GM12878 (cell line): ENCODE results near the gene PAPSS2. TPM values are rescaled to one million over a fixed set of nuclear protein-coding genes. Genes with fewer than 3 reads are reported as not detected.

ENCODE experiments used
- ATAC-seq: fragments of 200-7000 bp; cut with Tn5 transposase; 3 replicates; pipeline ENCODE4 v1.9.1; 2020; ENCODE audit warnings: mild to moderate bottlenecking, moderate library complexity
- BruUV-seq: library from RNA; stranded (reverse); fragments of 400-500 nt; replicated peaks from 2 replicates; lab custom pipeline; 2021; lab: Mats Ljungman, UMichigan
- CTCF ChIA-PET: fragments of 300-600 bp; sonication (Branson Sonifier 250); formaldehyde crosslinking; extraction: SDS; loops from one replicate; lab custom pipeline; 2021; ENCODE audit warnings: inconsistent platforms; lab: Yijun Ruan, JAX
- POLR2A ChIA-PET: fragments of 350-600 bp; formaldehyde crosslinking; extraction: SDS; loops from one replicate; lab custom pipeline; 2021; ENCODE audit warnings: inconsistent platforms; lab: Charles Lee
- RAD21 ChIA-PET: fragments of 300-600 bp; sonication (Branson Sonifier 250); formaldehyde crosslinking; loops from one replicate; lab custom pipeline; 2023; ENCODE audit warnings: antibody characterized with exemption; ENCODE audit not compliant: unreplicated experiment; lab: Charles Lee
- SMC1A ChIA-PET: fragments of 300-600 bp; sonication (Branson Sonifier 250); formaldehyde crosslinking; loops from one replicate; lab custom pipeline; 2023; ENCODE audit not compliant: unreplicated experiment, uncharacterized antibody; lab: Charles Lee
- DNase-seq: peaks from one replicate; pipeline ENCODE4 v3.0.0-alpha.2; 2011; ENCODE audit warnings: low read depth, low spot score
- FAIRE-seq: peaks from 3 replicates; lab custom pipeline; 2011; peaks lifted over from hg19 to GRCh38; lab: Jason Lieb, UNC
- H2AFZ ChIP-seq: 2 replicates; pipeline ENCODE4 v1.6.0; 2011; ENCODE audit warnings: low read depth, low read length, control low read depth; ENCODE audit not compliant: control insufficient read depth
- H3K27ac ChIP-seq: 2 replicates; pipeline ENCODE4 v1.5.1; 2011; ENCODE audit warnings: control low read depth; ENCODE audit not compliant: control insufficient read depth, insufficient read depth
- H3K27me3 ChIP-seq, 2 experiments: replicated peaks in 1 of 2; 2 replicates each; pipeline versions ENCODE4 v1.6.0 to v1.6.1; 2011; ENCODE audit warnings: low read length in 1 of 2; ENCODE audit not compliant: control insufficient read depth in 2 of 2, insufficient read depth in 2 of 2
- H3K36me3 ChIP-seq, 2 experiments: 2 replicates each; pipeline ENCODE4 v1.5.1; 2011; ENCODE audit warnings: low read length in 1 of 2; ENCODE audit not compliant: control insufficient read depth in 2 of 2, insufficient read depth in 2 of 2
- H3K4me1 ChIP-seq: 2 replicates; pipeline ENCODE4 v1.6.1; 2011; ENCODE audit warnings: mild to moderate bottlenecking, low read length, moderate library complexity, mixed read lengths; ENCODE audit not compliant: control insufficient read depth, insufficient read depth
- H3K4me2 ChIP-seq: 2 replicates; pipeline ENCODE4 v1.6.0; 2011; ENCODE audit warnings: control low read depth; ENCODE audit not compliant: control insufficient read depth, insufficient read depth
- H3K4me3 ChIP-seq: fragments of 200-600 bp; sonication (generic); 2 replicates; pipeline ENCODE4 v1.5.1; 2016
- H3K79me2 ChIP-seq: 2 replicates; pipeline ENCODE4 v1.6.0; 2011; ENCODE audit warnings: low read length; ENCODE audit not compliant: control insufficient read depth, insufficient read depth
- H3K9ac ChIP-seq: 2 replicates; pipeline ENCODE4 v1.8.0; 2011; ENCODE audit warnings: low read length, control low read depth, mixed read lengths; ENCODE audit not compliant: control insufficient read depth, insufficient read depth
- H3K9me3 ChIP-seq: replicated peaks from 3 replicates; pipeline ENCODE4 v1.5.1; 2011; ENCODE audit warnings: mild to moderate bottlenecking, low read length; ENCODE audit not compliant: control insufficient read depth, insufficient read depth
- H4K20me1 ChIP-seq: 2 replicates; pipeline ENCODE4 v1.6.0; 2011; ENCODE audit not compliant: control insufficient read depth, insufficient read depth
- BCLAF1 ChIP-seq: fragments of 450-650 bp; IDR thresholded peaks from 2 replicates; pipeline ENCODE4 v1.6.1; 2017; ENCODE audit warnings: antibody characterized with exemption, mild to moderate bottlenecking, moderate library complexity
- E4F1 ChIP-seq: fragments of 450-650 bp; IDR thresholded peaks from 2 replicates; pipeline ENCODE4 v1.6.1; 2018; ENCODE audit warnings: borderline replicate concordance, mild to moderate bottlenecking; ENCODE audit not compliant: partially characterized antibody
- EGR1 ChIP-seq, 2 experiments: IDR thresholded peaks; 1 replicate in 1 of 2; 2 replicates in 1 of 2; pipeline ENCODE4 v1.6.1; 2011 to 2012; ENCODE audit warnings: low read depth in 2 of 2, low read length in 2 of 2, borderline replicate concordance in 1 of 2, mild to moderate bottlenecking in 1 of 2, moderate library complexity in 1 of 2
- MLLT1 ChIP-seq: fragments of 450-650 bp; IDR thresholded peaks from 2 replicates; pipeline ENCODE4 v1.6.1; 2016; ENCODE audit warnings: mild to moderate bottlenecking
- PKNOX1 ChIP-seq: fragments of 450-650 bp; IDR thresholded peaks from 2 replicates; pipeline ENCODE4 v1.6.1; 2016; ENCODE audit warnings: mild to moderate bottlenecking
- RCOR1 ChIP-seq: conservative IDR thresholded peaks from 2 replicates; pipeline ENCODE4 v1.6.1; 2012; ENCODE audit warnings: low read depth, low read length, improper control_type of control experiment
- SMAD1 ChIP-seq: fragments of 450-650 bp; IDR thresholded peaks from 2 replicates; pipeline ENCODE4 v1.6.1; 2018; ENCODE audit warnings: mild to moderate bottlenecking, low read depth; ENCODE audit not compliant: partially characterized antibody
- SMARCA5 ChIP-seq: fragments of 450-650 bp; IDR thresholded peaks from 2 replicates; pipeline ENCODE4 v1.6.1; 2017; ENCODE audit warnings: mild to moderate bottlenecking
- ZNF622 ChIP-seq: fragments of 450-650 bp; IDR thresholded peaks from 2 replicates; pipeline ENCODE4 v1.6.1; 2017; ENCODE audit warnings: mild to moderate bottlenecking, inconsistent platforms
- ZSCAN29 ChIP-seq: fragments of 450-650 bp; IDR thresholded peaks from 2 replicates; pipeline ENCODE4 v1.6.1; 2017; ENCODE audit warnings: mild to moderate bottlenecking, moderate library complexity
- WGBS: methylation state at CpG from one replicate; pipeline ENCODE4 v1.1.6; 2016; ENCODE audit warnings: low lambda C conversion rate; ENCODE audit not compliant: insufficient replicate concordance, insufficient coverage; ENCODE audit errors: missing lambda C conversion rate; 5-methylcytosine and 5-hydroxymethylcytosine counted together
- in situ Hi-C: fragments of 300-500 bp; cut with MboI; formaldehyde crosslinking; loops from 9 replicates; pipeline ENCODE4 v1.14.3; 2018; ENCODE audit warnings: mixed read lengths
- intact Hi-C: fragments of 100-400 bp; cut with micrococcal nuclease; formaldehyde crosslinking; loops from one replicate; pipeline ENCODE4 v1.14.2; 2022; ENCODE audit not compliant: unreplicated experiment
- polyA plus RNA-seq, 11 experiments: library from polyadenylated mRNA; depleted of rRNA in 4 of 11; unstranded in 6 of 11; stranded (reverse) in 5 of 11; fragments of >200 nt; fragmentation: Nextera tagmentation in 4 of 11; fragmentation: Illumina TruSeq in 1 of 11; extraction: Ambion mirVana in 4 of 11; extraction: Trizol in 1 of 11; gene quantifications; 1 replicate in 1 of 11; 2 replicates in 10 of 11; pipeline versions ENCODE4 v1.2.1 to v1.2.3, GENCODE V29; 2011 to 2016; ENCODE audit warnings: inconsistent platforms in 2 of 11, missing spikeins in 2 of 11, low read depth in 1 of 11
- total RNA-seq, 4 experiments: library from RNA; depleted of rRNA in 3 of 4; stranded (reverse); fragments of >200 nt in 3 of 4; fragmentation: Illumina TruSeq in 1 of 4; extraction: Trizol in 1 of 4; gene quantifications; 2 replicates each; pipeline versions ENCODE4 v1.2.1 to v1.2.3, GENCODE V29; 2013 to 2021
- TF ChIP-seq, protein P1 (sequence below): fragments of 450-650 bp; formaldehyde crosslinking; IDR thresholded peaks from 2 replicates; pipeline ENCODE4 v1.5.0; 2022; ENCODE audit warnings: mild to moderate bottlenecking, missing genetic modification characterization
- TF ChIP-seq, protein P2 (sequence below): IDR thresholded peaks from 2 replicates; pipeline ENCODE4 v1.6.1; 2011; ENCODE audit warnings: low read depth, mild to moderate bottlenecking, low read length, moderate library complexity, borderline replicate concordance; ENCODE audit errors: extremely low read depth

Gene PAPSS2
- total and polyA plus RNA-seq, 10 of the 15 experiments (the other 5 are each of a cell fraction or from before 2014, with no cell fraction given), result 0.15 to 2.1 (median 0.37) TPM

GRCh38 chr10:87623191-87623590 is 36.5 kb upstream of the PAPSS2 start:
- CTCF ChIA-PET, result no interaction called here
- TF ChIP-seq SMARCA5 (no peak), MLLT1 (no peak), RCOR1 (no peak), ZNF622 (no peak), E4F1 (no peak), EGR1 (IDR thresholded peaks at IDR 0.05; ENCODE audit: borderline replicate concordance in 1 of 2, low read depth in 2 of 2, low read length in 2 of 2) (no peak), BCLAF1 (no peak), ZSCAN29 (no peak), SMAD1 (no peak), PKNOX1 (no peak)
- TF ChIP-seq, protein P1, sequence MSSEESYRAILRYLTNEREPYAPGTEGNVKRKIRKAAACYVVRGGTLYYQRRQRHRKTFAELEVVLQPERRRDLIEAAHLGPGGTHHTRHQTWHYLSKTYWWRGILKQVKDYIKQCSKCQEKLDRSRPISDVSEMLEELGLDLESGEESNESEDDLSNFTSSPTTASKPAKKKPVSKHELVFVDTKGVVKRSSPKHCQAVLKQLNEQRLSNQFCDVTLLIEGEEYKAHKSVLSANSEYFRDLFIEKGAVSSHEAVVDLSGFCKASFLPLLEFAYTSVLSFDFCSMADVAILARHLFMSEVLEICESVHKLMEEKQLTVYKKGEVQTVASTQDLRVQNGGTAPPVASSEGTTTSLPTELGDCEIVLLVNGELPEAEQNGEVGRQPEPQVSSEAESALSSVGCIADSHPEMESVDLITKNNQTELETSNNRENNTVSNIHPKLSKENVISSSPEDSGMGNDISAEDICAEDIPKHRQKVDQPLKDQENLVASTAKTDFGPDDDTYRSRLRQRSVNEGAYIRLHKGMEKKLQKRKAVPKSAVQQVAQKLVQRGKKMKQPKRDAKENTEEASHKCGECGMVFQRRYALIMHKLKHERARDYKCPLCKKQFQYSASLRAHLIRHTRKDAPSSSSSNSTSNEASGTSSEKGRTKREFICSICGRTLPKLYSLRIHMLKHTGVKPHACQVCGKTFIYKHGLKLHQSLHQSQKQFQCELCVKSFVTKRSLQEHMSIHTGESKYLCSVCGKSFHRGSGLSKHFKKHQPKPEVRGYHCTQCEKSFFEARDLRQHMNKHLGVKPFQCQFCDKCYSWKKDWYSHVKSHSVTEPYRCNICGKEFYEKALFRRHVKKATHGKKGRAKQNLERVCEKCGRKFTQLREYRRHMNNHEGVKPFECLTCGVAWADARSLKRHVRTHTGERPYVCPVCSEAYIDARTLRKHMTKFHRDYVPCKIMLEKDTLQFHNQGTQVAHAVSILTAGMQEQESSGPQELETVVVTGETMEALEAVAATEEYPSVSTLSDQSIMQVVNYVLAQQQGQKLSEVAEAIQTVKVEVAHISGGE, result no peak
- TF ChIP-seq, protein P2, sequence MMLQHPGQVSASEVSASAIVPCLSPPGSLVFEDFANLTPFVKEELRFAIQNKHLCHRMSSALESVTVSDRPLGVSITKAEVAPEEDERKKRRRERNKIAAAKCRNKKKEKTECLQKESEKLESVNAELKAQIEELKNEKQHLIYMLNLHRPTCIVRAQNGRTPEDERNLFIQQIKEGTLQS, result no peak

More at GRCh38 chr10:87623191-87623590, 36.5 kb upstream of the PAPSS2 start:
- ATAC-seq (no peak), FAIRE-seq (no peak), DNase-seq (no peak)
- ChIA-PET RAD21 (no interaction called here), POLR2A (no interaction called here), SMC1A (interaction anchor here (1.6 to 1.8 kb wide), 2 partner anchors 27 to 89 kb away, joined by 4 read pairs; no protein-coding TSS in a partner anchor)
- Histone ChIP-seq H2AFZ (no peak overlapping the region), H3K4me3 (no peak overlapping the region), H3K27ac (no peak overlapping the region), H3K79me2 (no peaks in the 10 kb centered on the region), H4K20me1 (no peaks in the 10 kb centered on the region), H3K9me3 (no peaks in the 10 kb centered on the region), H3K4me1 (no peaks in the 10 kb centered on the region), H3K36me3 (no peaks in the 10 kb centered on the region), H3K27me3 (no peaks in the 10 kb centered on the region), H3K9ac (no peak overlapping the region), H3K4me2 (no peak overlapping the region)
- 92% methylated on average over 1 of the region's 1 CpG for WGBS
- in situ Hi-C loops, result no loop called here
- no TSS peak for BruUV-seq
- intact Hi-C loops, result no loop called here
